Transverse colon (tissue), 4 donors: ENCODE data around the gene SMDT1. TPM values are rescaled to one million over a fixed set of nuclear protein-coding genes. Genes with fewer than 3 reads are reported as not detected.

ENCODE experiments used
- DNase-seq: peaks from one replicate; pipeline ENCODE4 v3.0.0-alpha.2; 2019
- H3K27ac ChIP-seq, 4 donors: fragments of 200-600 bp; sonication (generic); 2 replicates each; pipeline ENCODE4 v1.5.1; 2016 to 2018; ENCODE audit warnings: inconsistent platforms in 4 of 4
- H3K27me3 ChIP-seq: fragments of 200-600 bp; sonication (generic); 2 replicates; pipeline ENCODE4 v1.5.1; 2017; ENCODE audit warnings: inconsistent platforms
- H3K36me3 ChIP-seq, 4 donors: fragments of 200-600 bp; sonication (generic); 2 replicates each; pipeline ENCODE4 v1.5.1; 2017 to 2019; ENCODE audit warnings: inconsistent platforms in 4 of 4
- H3K4me1 ChIP-seq, 4 donors: fragments of 200-600 bp; sonication (generic); 2 replicates each; pipeline ENCODE4 v1.5.1; 2017 to 2020; ENCODE audit warnings: inconsistent platforms in 4 of 4
- H3K4me3 ChIP-seq, 4 donors: fragments of 200-600 bp; sonication (generic); 1 replicate in 1 of 4; 2 replicates in 3 of 4; pipeline versions ENCODE4 v1.5.1 to v1.6.1; 2017 to 2019; ENCODE audit warnings: inconsistent platforms in 4 of 4
- H3K9me3 ChIP-seq, 2 donors: fragments of 200-600 bp; sonication (generic); 2 replicates each; pipeline ENCODE4 v1.5.1; 2017 to 2019; ENCODE audit warnings: inconsistent platforms in 2 of 2
- CTCF ChIP-seq, 5 experiments: fragments of 200-600 bp in 3 of 5; fragments of 450-650 bp in 2 of 5; sonication (generic) in 3 of 5; IDR thresholded peaks; 1 replicate in 2 of 5; 2 replicates in 3 of 5; pipeline ENCODE4 v1.5.1; 2016 to 2017; ENCODE audit warnings: antibody characterized with exemption in 5 of 5, inconsistent platforms in 3 of 5, mild to moderate bottlenecking in 2 of 5, moderate library complexity in 1 of 5
- EP300 ChIP-seq: sonication (generic); formaldehyde crosslinking; IDR thresholded peaks from one replicate; pipeline ENCODE4 v1.6.1; 2017; ENCODE audit warnings: antibody characterized with exemption, low read depth
- POLR2A ChIP-seq: fragments of 450-650 bp; IDR thresholded peaks from one replicate; pipeline ENCODE4 v1.6.1; 2016; ENCODE audit warnings: antibody characterized with exemption, mild to moderate bottlenecking, moderate library complexity
- POLR2AphosphoS5 ChIP-seq, 3 donors: sonication (generic); formaldehyde crosslinking; IDR thresholded peaks; one replicate each; pipeline ENCODE4 v1.6.1; 2016; ENCODE audit warnings: antibody characterized with exemption in 3 of 3
- WGBS, 2 donors: methylation state at CpG; one replicate each; pipeline ENCODE4 v1.1.5; 2018; ENCODE audit warnings: low coverage in 1 of 2; 5-methylcytosine and 5-hydroxymethylcytosine counted together
- in situ Hi-C, 4 donors: fragments of 200-750 bp; cut with MboI; loops; one replicate each; pipeline versions ENCODE4 v1.15.0 to v1.15.1; 2017; ENCODE audit warnings: low sequenced_read_pairs in 3 of 4, low pct_ligation_motif_present in 1 of 4, low pct_unique_long_range_greater_than_20kb in 1 of 4
- intact Hi-C: fragments of 100-400 bp; cut with DNase I; formaldehyde crosslinking; loops from one replicate; pipeline ENCODE4 v1.15.1; 2023; ENCODE audit warnings: low total_unique reads
- total RNA-seq, 4 donors: library from RNA; depleted of rRNA; stranded (reverse); fragments of >200 nt; gene quantifications; one replicate each; pipeline ENCODE4 v1.1.0, GENCODE V29; 2016

The SMDT1 gene
- total RNA-seq, 4 donors from 2014 or later, result 4.8 to 44.9 (median 18.8) TPM

- no peak for DNase-seq
- WGBS, 2 donors, result 30 to 41% methylated on average over 4 to 19 of the region's 24 CpGs
- Histone ChIP-seq H3K27ac (peak overlapping the region; percentile 96 to 98 (median 97)), H3K4me1 (peaks cover 25 to 49% (median 38%) of the 10 kb centered on the region in 4 donors), H3K36me3 (peaks cover 0 to 6% (median 0%) of the 10 kb centered on the region in 4 donors), H3K9me3 (no peaks in the 10 kb centered on the region), H3K27me3 (no peaks in the 10 kb centered on the region), H3K4me3 (peak overlapping the region; percentile 37 to 74 (median 62))
- TF ChIP-seq CTCF (IDR thresholded peaks at IDR 0.05) (no peak), POLR2AphosphoS5 (IDR thresholded peaks at IDR 0.05) (no peak), EP300 (no peak), POLR2A (no peak)
- in situ Hi-C loops (no loop called here), intact Hi-C loops (no loop called here)
Observed at GRCh38 chr22:42078469-42079318, 806 bp upstream of the SMDT1 start.

- 1 to 2% methylated on average over 14 of the region's 14 CpGs for WGBS, 2 donors
- Histone ChIP-seq H3K27ac (peak overlapping the region; percentile 96 to 98 (median 97)), H3K4me1 (peaks cover 17 to 37% (median 26%) of the 10 kb centered on the region in 4 donors), H3K4me3 (peak overlapping the region; percentile 42 to 74 (median 62)), H3K36me3 (peaks cover 0 to 12% (median under 1%) of the 10 kb centered on the region in 4 donors), H3K9me3 (no peaks in the 10 kb centered on the region), H3K27me3 (no peaks in the 10 kb centered on the region)
- DNase-seq, result peak; percentile 53
- intact Hi-C loops (no loop called here), in situ Hi-C loops (no loop called here)
- TF ChIP-seq POLR2AphosphoS5 (IDR thresholded peaks at IDR 0.05), result no peak
- TF ChIP-seq EP300, result no peak
- no peak for TF ChIP-seq POLR2A
- no peak for TF ChIP-seq CTCF (IDR thresholded peaks at IDR 0.05)
Observed at GRCh38 chr22:42080287-42080686, 787 bp downstream of the SMDT1 start.

- DNase-seq, result no peak
- TF ChIP-seq CTCF (IDR thresholded peaks at IDR 0.05), result no peak
- no peak for TF ChIP-seq POLR2AphosphoS5 (IDR thresholded peaks at IDR 0.05)
- no peak for TF ChIP-seq EP300
- TF ChIP-seq POLR2A, result no peak
- peaks cover 15 to 32% (median 22%) of the 10 kb centered on the region in 4 donors for H3K4me1 ChIP-seq
- no peak overlapping the region for H3K4me3 ChIP-seq
- H3K36me3 ChIP-seq, result peaks cover 0 to 30% (median 5%) of the 10 kb centered on the region in 4 donors
- no peaks in the 10 kb centered on the region for H3K27me3 ChIP-seq
- intact Hi-C loops, result no loop called here
- in situ Hi-C loops, result no loop called here
- H3K27ac ChIP-seq, result no peak overlapping the region
- no peaks in the 10 kb centered on the region for H3K9me3 ChIP-seq
- WGBS, 2 donors, result 83% methylated on average over 4 of the region's 4 CpGs; no CpG with 5 or more reads in 1 of the 2 donors
Observed at GRCh38 chr22:42083119-42083518, 3.6 kb downstream of the SMDT1 start.

GRCh38 chr22:42084874-42085273 is 5.4 kb downstream of the SMDT1 start:
- in situ Hi-C loops (no loop called here), intact Hi-C loops (no loop called here)
- Histone ChIP-seq H3K36me3 (peaks cover 0 to 30% (median 5%) of the 10 kb centered on the region in 4 donors), H3K4me3 (no peak overlapping the region), H3K27me3 (no peaks in the 10 kb centered on the region), H3K4me1 (peaks cover 12 to 33% (median 22%) of the 10 kb centered on the region in 4 donors), H3K9me3 (no peaks in the 10 kb centered on the region), H3K27ac (no peak overlapping the region)
- WGBS, 2 donors, result 95 to 100% methylated on average over 1 to 8 of the region's 8 CpGs
- TF ChIP-seq CTCF (IDR thresholded peaks at IDR 0.05) (no peak), POLR2AphosphoS5 (IDR thresholded peaks at IDR 0.05) (no peak), POLR2A (no peak), EP300 (no peak)
- DNase-seq, result no peak
